ENCODE results near the gene GRIP2. TPM values are rescaled to one million over a fixed set of nuclear protein-coding genes. Genes with fewer than 3 reads are reported as not detected.

The GRIP2 gene
- total RNA-seq, 2 donors from 2014 or later, result 0.47 to 0.53 TPM

GRCh38 chr3:14451844-14452739 lies 88.0 kb downstream of the GRIP2 start:
- peaks cover 14% of the 10 kb centered on the region for H3K4me1 ChIP-seq
- intact Hi-C loops (cut with DNase I), result no loop called here
- H3K9ac ChIP-seq (ENCODE audit: low read depth in 2 of 2, low read length in 2 of 2), result peak overlapping the region in 1 of 2 donors; percentile 49
- no peak overlapping the region for H3K4me3 ChIP-seq
- peak overlapping the region; percentile 61 for H3K27ac ChIP-seq
- H3K9me3 ChIP-seq, result no peaks in the 10 kb centered on the region
- peak; percentile 55 for DNase-seq
- H3K36me3 ChIP-seq, result no peaks in the 10 kb centered on the region
- H3K27me3 ChIP-seq, result no peaks in the 10 kb centered on the region
- TF ChIP-seq CTCF (IDR thresholded peaks at IDR 0.05), result no peak

GRCh38 chr3:14450922-14451606 lies 89.1 kb downstream of the GRIP2 start:
- intact Hi-C loops (cut with DNase I), result no loop called here
- H3K27me3 ChIP-seq, result no peaks in the 10 kb centered on the region
- H3K27ac ChIP-seq, result no peak overlapping the region
- peaks cover 14% of the 10 kb centered on the region for H3K4me1 ChIP-seq
- no peak for TF ChIP-seq CTCF (IDR thresholded peaks at IDR 0.05)
- no peak overlapping the region for H3K9ac ChIP-seq (ENCODE audit: low read depth in 2 of 2, low read length in 2 of 2)
- no peaks in the 10 kb centered on the region for H3K36me3 ChIP-seq
- no peaks in the 10 kb centered on the region for H3K9me3 ChIP-seq
- DNase-seq, result no peak
- H3K4me3 ChIP-seq, result no peak overlapping the region

- intact Hi-C loops (cut with DNase I), result no loop called here
- H3K9me3 ChIP-seq, result no peaks in the 10 kb centered on the region
- H3K4me3 ChIP-seq, result no peak overlapping the region
- no peak for TF ChIP-seq CTCF (IDR thresholded peaks at IDR 0.05)
- no peak for DNase-seq
- no peak overlapping the region for H3K27ac ChIP-seq
- no peaks in the 10 kb centered on the region for H3K27me3 ChIP-seq
- no peak overlapping the region for H3K9ac ChIP-seq (ENCODE audit: low read depth in 2 of 2, low read length in 2 of 2)
- H3K36me3 ChIP-seq, result no peaks in the 10 kb centered on the region
- H3K4me1 ChIP-seq, result peaks cover 14% of the 10 kb centered on the region
Measured at GRCh38 chr3:14450506-14450905, 89.6 kb downstream of the GRIP2 start.

- H3K9me3 ChIP-seq, result no peaks in the 10 kb centered on the region
- intact Hi-C loops (cut with DNase I), result no loop called here
- TF ChIP-seq CTCF (IDR thresholded peaks at IDR 0.05), result no peak
- no peaks in the 10 kb centered on the region for H3K27me3 ChIP-seq
- no peak overlapping the region for H3K9ac ChIP-seq (ENCODE audit: low read depth in 2 of 2, low read length in 2 of 2)
- peaks cover 14% of the 10 kb centered on the region for H3K4me1 ChIP-seq
- H3K27ac ChIP-seq, result no peak overlapping the region
- no peaks in the 10 kb centered on the region for H3K36me3 ChIP-seq
- no peak for DNase-seq
- no peak overlapping the region for H3K4me3 ChIP-seq
Measured at GRCh38 chr3:14448756-14449727, 91.1 kb downstream of the GRIP2 start.

GRCh38 chr3:14448063-14448462 lies 92.1 kb downstream of the GRIP2 start:
- no peak overlapping the region for H3K27ac ChIP-seq
- H3K36me3 ChIP-seq, result no peaks in the 10 kb centered on the region
- intact Hi-C loops (cut with DNase I), result no loop called here
- H3K9ac ChIP-seq (ENCODE audit: low read depth in 2 of 2, low read length in 2 of 2), result no peak overlapping the region
- no peak for DNase-seq
- H3K27me3 ChIP-seq, result no peaks in the 10 kb centered on the region
- H3K4me1 ChIP-seq, result peaks cover 9% of the 10 kb centered on the region
- no peak overlapping the region for H3K4me3 ChIP-seq
- TF ChIP-seq CTCF (IDR thresholded peaks at IDR 0.05), result no peak
- no peaks in the 10 kb centered on the region for H3K9me3 ChIP-seq
